HepG2 (cell line): Measurements from ENCODE around the gene DLL4. TPM values are rescaled to one million over a fixed set of nuclear protein-coding genes. Genes with fewer than 3 reads are reported as not detected.
A peak's percentile ranks its signal among the peaks of the same experiment; 100 is the strongest.

Source experiments
- GLI4 ChIP-seq: sonication (generic); formaldehyde crosslinking; IDR thresholded peaks from 2 replicates; pipeline ENCODE4 v1.5.1; 2020; ENCODE audit warnings: missing genetic modification reagents, mild to moderate bottlenecking, moderate library complexity, borderline replicate concordance
- HNRNPUL1 ChIP-seq: fragments of 200-400 bp; formaldehyde crosslinking; IDR thresholded peaks from 2 replicates; pipeline ENCODE4 v1.6.1; 2017; ENCODE audit warnings: low read depth, mild to moderate bottlenecking, low read length, moderate library complexity
- HOXA3 ChIP-seq: sonication (generic); formaldehyde crosslinking; IDR thresholded peaks from 2 replicates; pipeline ENCODE4 v1.5.0; 2020; ENCODE audit warnings: missing genetic modification reagents
- IRF2 ChIP-seq: IDR thresholded peaks from 2 replicates; pipeline ENCODE4 v1.6.1; 2018; ENCODE audit warnings: missing genetic modification reagents, missing compliant biosample characterization
- POLR2G ChIP-seq: fragments of 200-400 bp; formaldehyde crosslinking; IDR thresholded peaks from 2 replicates; pipeline ENCODE4 v1.6.1; 2018; ENCODE audit warnings: mild to moderate bottlenecking, low read depth, low read length, moderate library complexity
- SOX13 ChIP-seq, 3 experiments: fragments of 450-650 bp in 1 of 3; sonication (generic) in 1 of 3; formaldehyde crosslinking in 1 of 3; IDR thresholded peaks in 2 of 3; conservative IDR thresholded peaks in 1 of 3; 2 replicates each; pipeline versions ENCODE4 v1.5.0 to v1.6.1; 2016 to 2020; ENCODE audit warnings: antibody characterized with exemption in 1 of 3, mild to moderate bottlenecking in 1 of 3, missing compliant biosample characterization in 1 of 3, missing genetic modification reagents in 1 of 3, moderate library complexity in 1 of 3
- TAF15 ChIP-seq: fragments of 200-400 bp; formaldehyde crosslinking; IDR thresholded peaks from one replicate; pipeline ENCODE4 v1.6.1; 2018; ENCODE audit warnings: mild to moderate bottlenecking, low read depth, low read length; ENCODE audit not compliant: poor library complexity, severe bottlenecking
- TOE1 ChIP-seq: sonication (generic); formaldehyde crosslinking; IDR thresholded peaks from 2 replicates; pipeline ENCODE4 v1.4.0; 2020; ENCODE audit warnings: mild to moderate bottlenecking, missing genetic modification reagents
- ZNF264 ChIP-seq: sonication (generic); formaldehyde crosslinking; IDR thresholded peaks from 2 replicates; pipeline ENCODE4 v1.4.0; 2020; ENCODE audit warnings: missing genetic modification reagents
- polyA plus RNA-seq, 8 experiments: library from polyadenylated mRNA; depleted of rRNA in 3 of 8; stranded (reverse) in 7 of 8; unstranded in 1 of 8; fragments of >200 nt; fragmentation: Illumina TruSeq in 4 of 8; extraction: Trizol in 4 of 8; gene quantifications; 2 replicates each; pipeline versions ENCODE4 v1.2.1 to v1.2.3, GENCODE V29; 2011 to 2016; ENCODE audit warnings: low read depth in 4 of 8, missing spikeins in 1 of 8, mixed read lengths in 1 of 8; ENCODE audit not compliant: insufficient read depth in 1 of 8
- total RNA-seq, 5 experiments: library from RNA; depleted of rRNA; stranded (reverse); fragments of >200 nt; fragmentation: Illumina TruSeq; extraction: Trizol; gene quantifications; 2 replicates each; pipeline ENCODE4 v1.2.3, GENCODE V29; 2016; ENCODE audit warnings: low read depth in 1 of 5
- TF ChIP-seq, protein P1 (sequence below), 2 experiments: IDR thresholded peaks; 2 replicates each; pipeline ENCODE4 v1.6.1; 2011 to 2012; ENCODE audit warnings: low read length in 2 of 2, borderline replicate concordance in 1 of 2, low read depth in 1 of 2, mild to moderate bottlenecking in 1 of 2, moderate library complexity in 1 of 2
- TF ChIP-seq, protein P2 (sequence below): sonication (generic); formaldehyde crosslinking; IDR thresholded peaks from 2 replicates; pipeline ENCODE4 v1.4.0; 2020; ENCODE audit warnings: missing genetic modification reagents
- TF ChIP-seq, protein P3 (sequence below): IDR thresholded peaks from 2 replicates; pipeline ENCODE4 v1.6.1; 2016; ENCODE audit warnings: missing genetic modification reagents, missing compliant biosample characterization
- TF ChIP-seq, protein P4 (sequence below): sonication (generic); formaldehyde crosslinking; IDR thresholded peaks from 2 replicates; pipeline ENCODE4 v1.4.0; 2020; ENCODE audit warnings: missing genetic modification reagents
- TF ChIP-seq, protein P5 (sequence below): sonication (generic); formaldehyde crosslinking; IDR thresholded peaks from 2 replicates; pipeline ENCODE4 v1.5.0; 2020; ENCODE audit warnings: missing genetic modification reagents
- TF ChIP-seq, protein P6 (sequence below): sonication (generic); formaldehyde crosslinking; conservative IDR thresholded peaks from 2 replicates; pipeline ENCODE4 v1.8.0; 2022; ENCODE audit warnings: mild to moderate bottlenecking, moderate library complexity, missing genetic modification reagents

DLL4 gene
- total and polyA plus RNA-seq, 2 of the 13 experiments (the other 11 are each of a cell fraction or from before 2014, with no cell fraction given): 0.20 to 0.25 TPM

DNA sequence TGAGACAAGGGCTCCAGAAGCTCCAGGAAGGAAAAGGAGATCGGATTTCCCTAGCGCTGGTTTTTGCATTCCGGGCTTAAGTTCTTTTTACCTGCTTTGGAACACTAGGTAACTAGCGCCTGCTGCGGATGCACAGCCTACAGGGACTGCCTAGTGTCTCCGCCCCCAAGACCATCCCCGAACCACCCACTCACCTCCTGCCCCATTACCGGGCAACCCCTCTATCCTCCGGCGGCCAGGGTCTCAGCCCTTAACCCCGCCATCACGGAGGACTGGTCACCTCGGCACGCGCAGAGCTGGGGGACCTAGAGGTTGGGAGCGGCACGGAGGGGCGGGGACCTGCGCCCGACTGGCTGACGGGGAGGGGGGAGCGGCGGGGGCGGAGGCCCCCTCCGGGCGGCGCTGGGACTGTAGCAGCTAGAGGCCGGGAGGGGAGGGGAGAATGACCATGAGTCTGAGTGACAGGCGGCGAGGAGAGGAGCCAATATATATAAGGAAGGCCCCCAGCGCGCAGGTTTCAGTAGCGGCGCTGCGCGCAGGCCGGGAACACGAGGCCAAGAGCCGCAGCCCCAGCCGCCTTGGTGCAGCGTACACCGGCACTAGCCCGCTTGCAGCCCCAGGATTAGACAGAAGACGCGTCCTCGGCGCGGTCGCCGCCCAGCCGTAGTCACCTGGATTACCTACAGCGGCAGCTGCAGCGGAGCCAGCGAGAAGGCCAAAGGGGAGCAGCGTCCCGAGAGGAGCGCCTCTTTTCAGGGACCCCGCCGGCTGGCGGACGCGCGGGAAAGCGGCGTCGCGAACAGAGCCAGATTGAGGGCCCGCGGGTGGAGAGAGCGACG is at the start of gene DLL4 (continued):
- TF ChIP-seq, protein P1, sequence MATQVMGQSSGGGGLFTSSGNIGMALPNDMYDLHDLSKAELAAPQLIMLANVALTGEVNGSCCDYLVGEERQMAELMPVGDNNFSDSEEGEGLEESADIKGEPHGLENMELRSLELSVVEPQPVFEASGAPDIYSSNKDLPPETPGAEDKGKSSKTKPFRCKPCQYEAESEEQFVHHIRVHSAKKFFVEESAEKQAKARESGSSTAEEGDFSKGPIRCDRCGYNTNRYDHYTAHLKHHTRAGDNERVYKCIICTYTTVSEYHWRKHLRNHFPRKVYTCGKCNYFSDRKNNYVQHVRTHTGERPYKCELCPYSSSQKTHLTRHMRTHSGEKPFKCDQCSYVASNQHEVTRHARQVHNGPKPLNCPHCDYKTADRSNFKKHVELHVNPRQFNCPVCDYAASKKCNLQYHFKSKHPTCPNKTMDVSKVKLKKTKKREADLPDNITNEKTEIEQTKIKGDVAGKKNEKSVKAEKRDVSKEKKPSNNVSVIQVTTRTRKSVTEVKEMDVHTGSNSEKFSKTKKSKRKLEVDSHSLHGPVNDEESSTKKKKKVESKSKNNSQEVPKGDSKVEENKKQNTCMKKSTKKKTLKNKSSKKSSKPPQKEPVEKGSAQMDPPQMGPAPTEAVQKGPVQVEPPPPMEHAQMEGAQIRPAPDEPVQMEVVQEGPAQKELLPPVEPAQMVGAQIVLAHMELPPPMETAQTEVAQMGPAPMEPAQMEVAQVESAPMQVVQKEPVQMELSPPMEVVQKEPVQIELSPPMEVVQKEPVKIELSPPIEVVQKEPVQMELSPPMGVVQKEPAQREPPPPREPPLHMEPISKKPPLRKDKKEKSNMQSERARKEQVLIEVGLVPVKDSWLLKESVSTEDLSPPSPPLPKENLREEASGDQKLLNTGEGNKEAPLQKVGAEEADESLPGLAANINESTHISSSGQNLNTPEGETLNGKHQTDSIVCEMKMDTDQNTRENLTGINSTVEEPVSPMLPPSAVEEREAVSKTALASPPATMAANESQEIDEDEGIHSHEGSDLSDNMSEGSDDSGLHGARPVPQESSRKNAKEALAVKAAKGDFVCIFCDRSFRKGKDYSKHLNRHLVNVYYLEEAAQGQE (IDR thresholded peaks at IDR 0.05; ENCODE audit: borderline replicate concordance in 1 of 2, low read depth in 1 of 2, low read length in 2 of 2): no peak
- TF ChIP-seq TOE1 (CRISPR knock-in tag): no peak
- TF ChIP-seq POLR2G: peak; percentile 39; the same call in 1 of the 2 replicates
- TF ChIP-seq, protein P2, sequence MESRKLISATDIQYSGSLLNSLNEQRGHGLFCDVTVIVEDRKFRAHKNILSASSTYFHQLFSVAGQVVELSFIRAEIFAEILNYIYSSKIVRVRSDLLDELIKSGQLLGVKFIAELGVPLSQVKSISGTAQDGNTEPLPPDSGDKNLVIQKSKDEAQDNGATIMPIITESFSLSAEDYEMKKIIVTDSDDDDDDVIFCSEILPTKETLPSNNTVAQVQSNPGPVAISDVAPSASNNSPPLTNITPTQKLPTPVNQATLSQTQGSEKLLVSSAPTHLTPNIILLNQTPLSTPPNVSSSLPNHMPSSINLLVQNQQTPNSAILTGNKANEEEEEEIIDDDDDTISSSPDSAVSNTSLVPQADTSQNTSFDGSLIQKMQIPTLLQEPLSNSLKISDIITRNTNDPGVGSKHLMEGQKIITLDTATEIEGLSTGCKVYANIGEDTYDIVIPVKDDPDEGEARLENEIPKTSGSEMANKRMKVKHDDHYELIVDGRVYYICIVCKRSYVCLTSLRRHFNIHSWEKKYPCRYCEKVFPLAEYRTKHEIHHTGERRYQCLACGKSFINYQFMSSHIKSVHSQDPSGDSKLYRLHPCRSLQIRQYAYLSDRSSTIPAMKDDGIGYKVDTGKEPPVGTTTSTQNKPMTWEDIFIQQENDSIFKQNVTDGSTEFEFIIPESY (CRISPR knock-in tag): no peak
- TF ChIP-seq GLI4: no peak
- TF ChIP-seq HOXA3: no peak
- TF ChIP-seq HNRNPUL1: no peak
- TF ChIP-seq, protein P3, sequence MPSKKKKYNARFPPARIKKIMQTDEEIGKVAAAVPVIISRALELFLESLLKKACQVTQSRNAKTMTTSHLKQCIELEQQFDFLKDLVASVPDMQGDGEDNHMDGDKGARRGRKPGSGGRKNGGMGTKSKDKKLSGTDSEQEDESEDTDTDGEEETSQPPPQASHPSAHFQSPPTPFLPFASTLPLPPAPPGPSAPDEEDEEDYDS (CRISPR knock-in tag): peak; percentile 75
- TF ChIP-seq, protein P4, sequence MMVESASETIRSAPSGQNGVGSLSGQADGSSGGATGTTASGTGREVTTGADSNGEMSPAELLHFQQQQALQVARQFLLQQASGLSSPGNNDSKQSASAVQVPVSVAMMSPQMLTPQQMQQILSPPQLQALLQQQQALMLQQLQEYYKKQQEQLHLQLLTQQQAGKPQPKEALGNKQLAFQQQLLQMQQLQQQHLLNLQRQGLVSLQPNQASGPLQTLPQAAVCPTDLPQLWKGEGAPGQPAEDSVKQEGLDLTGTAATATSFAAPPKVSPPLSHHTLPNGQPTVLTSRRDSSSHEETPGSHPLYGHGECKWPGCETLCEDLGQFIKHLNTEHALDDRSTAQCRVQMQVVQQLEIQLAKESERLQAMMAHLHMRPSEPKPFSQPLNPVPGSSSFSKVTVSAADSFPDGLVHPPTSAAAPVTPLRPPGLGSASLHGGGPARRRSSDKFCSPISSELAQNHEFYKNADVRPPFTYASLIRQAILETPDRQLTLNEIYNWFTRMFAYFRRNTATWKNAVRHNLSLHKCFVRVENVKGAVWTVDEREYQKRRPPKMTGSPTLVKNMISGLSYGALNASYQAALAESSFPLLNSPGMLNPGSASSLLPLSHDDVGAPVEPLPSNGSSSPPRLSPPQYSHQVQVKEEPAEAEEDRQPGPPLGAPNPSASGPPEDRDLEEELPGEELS (CRISPR knock-in tag): no peak
- TF ChIP-seq, protein P5, sequence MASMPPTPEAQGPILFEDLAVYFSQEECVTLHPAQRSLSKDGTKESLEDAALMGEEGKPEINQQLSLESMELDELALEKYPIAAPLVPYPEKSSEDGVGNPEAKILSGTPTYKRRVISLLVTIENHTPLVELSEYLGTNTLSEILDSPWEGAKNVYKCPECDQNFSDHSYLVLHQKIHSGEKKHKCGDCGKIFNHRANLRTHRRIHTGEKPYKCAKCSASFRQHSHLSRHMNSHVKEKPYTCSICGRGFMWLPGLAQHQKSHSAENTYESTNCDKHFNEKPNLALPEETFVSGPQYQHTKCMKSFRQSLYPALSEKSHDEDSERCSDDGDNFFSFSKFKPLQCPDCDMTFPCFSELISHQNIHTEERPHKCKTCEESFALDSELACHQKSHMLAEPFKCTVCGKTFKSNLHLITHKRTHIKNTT (CRISPR knock-in tag): no peak
- TF ChIP-seq, protein P6, sequence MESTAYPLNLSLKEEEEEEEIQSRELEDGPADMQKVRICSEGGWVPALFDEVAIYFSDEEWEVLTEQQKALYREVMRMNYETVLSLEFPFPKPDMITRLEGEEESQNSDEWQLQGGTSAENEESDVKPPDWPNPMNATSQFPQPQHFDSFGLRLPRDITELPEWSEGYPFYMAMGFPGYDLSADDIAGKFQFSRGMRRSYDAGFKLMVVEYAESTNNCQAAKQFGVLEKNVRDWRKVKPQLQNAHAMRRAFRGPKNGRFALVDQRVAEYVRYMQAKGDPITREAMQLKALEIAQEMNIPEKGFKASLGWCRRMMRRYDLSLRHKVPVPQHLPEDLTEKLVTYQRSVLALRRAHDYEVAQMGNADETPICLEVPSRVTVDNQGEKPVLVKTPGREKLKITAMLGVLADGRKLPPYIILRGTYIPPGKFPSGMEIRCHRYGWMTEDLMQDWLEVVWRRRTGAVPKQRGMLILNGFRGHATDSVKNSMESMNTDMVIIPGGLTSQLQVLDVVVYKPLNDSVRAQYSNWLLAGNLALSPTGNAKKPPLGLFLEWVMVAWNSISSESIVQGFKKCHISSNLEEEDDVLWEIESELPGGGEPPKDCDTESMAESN (CRISPR knock-in tag): peak; percentile 38; the same call in 1 of the 2 replicates
- TF ChIP-seq TAF15: no peak
- no peak for TF ChIP-seq IRF2 (CRISPR knock-in tag)
- no peak for TF ChIP-seq SOX13 (IDR thresholded peaks at IDR 0.05)
- TF ChIP-seq SOX13 (CRISPR knock-in tag; conservative IDR thresholded peaks at IDR 0.05 in 1 of 2, IDR thresholded peaks at IDR 0.05 in 1 of 2): no peak
- no peak for TF ChIP-seq ZNF264 (CRISPR knock-in tag)
